HG03571 (cell line): ENCODE data around the gene TOMM20L.
"Not testable (repeated sequence)": the region's sequence is repeated elsewhere in the genome, so short reads cannot be mapped to it uniquely, and the experiment has no call there.

Experiments
- ATAC-seq: cut with Tn5 transposase; IDR thresholded peaks from one replicate; pipeline ENCODE4 v1.9.1; 2021; ENCODE audit not compliant: unreplicated experiment

TOMM20L gene

DNA sequence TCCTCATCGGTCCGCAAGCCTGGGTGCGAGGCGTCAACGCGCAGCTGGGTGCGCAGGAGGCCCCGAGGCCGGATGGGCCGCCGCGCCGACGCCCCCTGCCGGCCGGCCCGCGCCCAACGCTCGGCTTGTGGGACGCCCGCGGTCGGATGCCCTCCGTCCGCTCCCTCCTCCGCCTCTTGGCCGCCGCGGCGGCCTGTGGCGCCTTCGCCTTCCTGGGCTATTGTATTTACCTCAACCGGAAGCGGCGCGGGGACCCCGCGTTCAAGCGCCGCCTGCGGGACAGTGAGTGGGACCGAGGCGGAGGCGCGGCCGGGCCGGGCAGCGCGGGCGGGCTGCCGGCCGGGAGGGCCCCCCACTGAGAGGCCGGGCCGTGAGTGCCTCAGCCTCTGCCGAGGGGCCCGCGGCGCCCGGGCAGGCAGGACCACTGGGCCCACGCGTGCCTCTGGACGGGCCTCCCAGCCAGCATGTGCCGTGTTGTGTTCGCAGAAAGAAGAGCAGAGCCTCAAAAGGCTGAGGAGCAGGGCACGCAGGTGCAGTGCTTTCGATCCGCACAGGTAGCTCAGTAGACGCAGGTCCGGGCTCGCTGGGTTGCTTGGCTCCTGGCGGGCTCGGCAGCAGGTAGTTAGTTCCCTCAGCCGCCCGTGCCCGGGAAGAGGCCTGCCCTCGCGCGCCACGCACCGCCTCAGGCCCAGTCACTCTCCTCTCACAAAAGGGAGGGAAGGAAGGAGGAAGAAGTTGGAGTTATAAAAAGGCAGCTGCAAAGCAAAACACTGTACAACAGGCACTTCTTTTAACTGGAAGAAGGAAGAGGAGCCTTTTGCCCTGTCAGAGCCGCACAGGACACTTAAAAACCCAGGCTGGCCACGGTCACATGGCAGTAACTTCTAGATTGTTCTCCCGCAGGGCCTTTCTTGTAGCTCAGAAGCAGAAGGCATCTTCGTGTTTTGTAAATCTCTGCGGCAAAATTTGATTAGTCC, at the start of gene TOMM20L:
Gene TOMM20L (plus strand): TSS at position 119 of the 977 bp plus-strand sequence. CDS start 28 bp downstream, at position 147.
- peak; percentile 95 for ATAC-seq

DNA sequence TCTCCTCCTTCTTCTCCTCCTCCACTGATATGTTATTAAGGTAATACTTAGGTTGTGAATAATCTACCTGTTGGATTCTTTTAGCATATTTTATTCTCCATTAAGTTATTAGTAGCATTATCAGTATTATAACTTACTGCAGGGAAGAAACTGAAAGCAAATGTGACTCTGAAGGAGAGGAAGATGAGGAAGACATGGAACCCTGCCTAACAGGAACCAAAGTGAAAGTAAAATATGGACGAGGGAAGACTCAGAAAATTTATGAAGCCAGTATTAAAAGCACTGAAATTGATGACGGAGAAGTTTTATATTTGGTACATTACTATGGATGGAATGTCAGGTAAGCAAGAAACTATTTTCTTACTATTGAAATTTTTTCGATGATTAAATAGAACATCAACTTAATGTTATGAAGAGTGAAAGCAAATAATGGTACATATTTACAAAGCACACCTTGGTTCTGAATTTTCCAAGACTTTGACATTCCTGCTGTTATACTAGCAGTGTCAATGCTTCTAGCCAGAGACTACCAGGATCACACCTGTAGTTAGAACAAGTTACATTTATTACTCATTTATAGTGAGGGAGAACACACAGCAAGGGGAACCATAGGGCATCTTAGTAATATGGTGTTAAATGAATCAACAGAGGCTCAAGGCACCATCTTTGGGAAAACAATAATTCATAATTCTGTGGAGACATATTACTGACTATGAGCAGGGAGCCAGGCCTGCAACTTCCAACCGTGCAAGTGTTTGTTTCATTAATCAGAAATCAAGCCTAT, 42.0 kb upstream of the TOMM20L start:
- no peak for ATAC-seq

DNA sequence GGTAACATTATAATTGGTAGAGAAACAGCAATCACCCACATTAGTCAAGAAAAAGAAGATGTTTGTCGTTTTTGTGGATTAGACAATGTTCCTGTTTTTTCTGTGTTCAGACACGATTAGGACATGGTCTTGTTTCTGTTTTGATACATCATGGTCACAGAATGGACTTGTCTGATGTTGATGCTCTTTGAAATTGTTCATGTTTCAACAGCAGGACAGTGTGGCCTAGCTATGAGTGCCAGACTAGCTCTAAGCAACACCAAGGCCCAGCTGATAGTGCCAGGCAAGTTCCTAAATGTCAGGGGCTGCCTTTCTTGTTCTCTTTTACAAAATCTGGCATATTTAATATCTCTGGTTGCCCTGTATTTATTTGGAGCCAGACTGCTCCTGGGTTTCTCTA, 40.9 kb upstream of the TOMM20L start:
- no peak for ATAC-seq

DNA sequence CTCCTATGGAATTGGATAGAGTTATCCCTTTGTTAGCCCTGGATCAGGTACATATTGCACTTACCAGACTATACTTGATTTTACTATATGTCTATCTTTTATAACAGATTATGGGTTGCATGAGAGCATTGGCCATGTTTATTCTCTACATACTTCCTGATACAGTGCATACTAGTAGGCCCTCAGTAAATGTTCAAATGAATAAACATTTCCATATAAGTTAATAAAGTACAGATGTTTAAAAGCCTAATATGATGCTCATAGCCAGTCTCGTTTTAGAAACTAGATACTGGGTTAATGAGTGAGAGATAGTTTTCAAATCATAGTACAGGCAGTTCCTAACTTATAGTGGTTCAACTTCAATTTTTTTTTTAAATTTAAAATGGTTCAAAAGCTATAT, 39.5 kb upstream of the TOMM20L start:
- no peak for ATAC-seq

DNA sequence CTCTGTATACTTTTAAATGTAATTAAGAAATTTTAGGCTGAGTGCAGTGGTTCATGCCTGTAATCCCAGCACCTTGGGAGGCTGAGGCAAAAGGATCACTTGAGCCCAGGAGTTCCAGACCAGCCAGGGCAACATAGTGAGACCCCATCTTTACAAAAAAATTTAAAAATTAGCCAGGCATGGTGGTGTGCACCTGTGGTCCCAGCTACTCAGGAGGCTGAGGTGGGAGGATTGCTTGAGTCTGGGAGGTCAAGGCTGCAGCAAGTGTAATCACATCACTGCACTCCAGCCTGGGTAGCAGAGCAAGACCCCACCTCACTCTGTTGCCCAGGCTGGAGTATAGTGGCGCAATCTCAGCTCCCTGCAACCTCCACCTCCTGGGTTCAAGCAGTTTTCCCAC, 33.5 kb upstream of the TOMM20L start:
- ATAC-seq = not testable (repeated sequence)

DNA sequence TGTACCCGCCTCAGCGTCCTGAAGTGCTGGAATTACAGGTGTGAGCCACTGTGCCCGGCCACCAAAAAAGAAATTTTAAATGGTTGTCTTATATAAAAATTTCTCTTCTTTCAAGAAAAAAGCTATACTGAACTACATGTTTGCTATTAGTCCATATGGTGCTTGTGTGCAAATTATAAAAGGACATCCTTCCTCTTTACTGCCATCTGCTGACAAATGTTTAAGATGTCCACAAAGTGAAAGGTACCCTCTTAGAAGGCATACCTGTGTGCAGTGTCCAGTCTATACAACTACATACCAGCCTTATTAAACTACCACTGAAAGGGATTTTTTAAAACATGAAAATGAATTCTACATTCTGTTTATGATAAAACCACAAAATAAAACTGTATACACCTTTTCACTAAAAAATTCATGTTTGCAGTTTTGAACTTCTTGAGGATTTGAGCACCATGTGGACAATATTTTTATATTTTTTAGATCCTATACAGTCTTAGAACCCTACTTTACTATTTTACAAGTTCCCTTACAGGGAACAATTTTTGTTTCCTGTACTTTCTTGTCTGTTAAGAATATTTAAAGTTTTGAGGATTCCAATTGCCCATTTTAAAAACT, 32.8 kb upstream of the TOMM20L start:
- no peak for ATAC-seq

DNA sequence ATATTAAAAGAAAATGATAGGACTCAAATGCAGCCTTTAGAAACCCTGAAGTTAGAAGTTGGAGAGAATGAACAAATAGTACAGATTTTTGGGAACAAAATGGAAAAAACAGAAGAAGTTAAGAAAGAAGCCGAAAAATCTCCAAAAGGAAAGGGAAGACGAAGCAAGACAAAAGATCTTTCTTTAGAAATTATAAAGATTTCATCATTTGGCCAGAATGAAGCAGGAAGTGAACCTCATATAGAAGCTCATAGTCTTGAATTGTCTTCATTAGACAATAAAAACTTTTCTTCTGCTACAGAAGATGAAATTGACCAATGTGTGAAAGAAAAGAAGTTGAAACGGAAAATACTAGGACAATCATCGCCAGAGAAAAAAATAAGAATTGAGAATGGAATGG, 31.4 kb upstream of the TOMM20L start:
- no peak for ATAC-seq

DNA sequence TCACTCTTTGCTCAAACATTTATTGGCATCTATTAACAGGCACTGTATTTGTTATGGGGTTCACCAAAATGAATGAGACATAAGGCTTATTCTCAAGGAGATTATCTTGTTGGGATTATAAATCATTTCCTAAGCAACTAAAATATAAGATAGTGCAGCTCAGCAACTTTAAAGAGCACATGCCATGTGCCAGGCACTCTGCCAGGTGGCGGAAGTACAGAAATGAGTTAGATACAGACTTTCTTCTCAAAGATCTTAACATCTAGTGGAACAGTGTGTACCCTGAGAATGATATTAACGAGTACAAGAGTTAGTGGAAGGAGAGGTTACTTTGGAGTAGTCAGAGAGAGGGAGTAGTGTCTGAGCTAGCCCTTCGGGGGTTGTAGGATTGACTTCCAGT, 28.4 kb upstream of the TOMM20L start:
- ATAC-seq = no peak

DNA sequence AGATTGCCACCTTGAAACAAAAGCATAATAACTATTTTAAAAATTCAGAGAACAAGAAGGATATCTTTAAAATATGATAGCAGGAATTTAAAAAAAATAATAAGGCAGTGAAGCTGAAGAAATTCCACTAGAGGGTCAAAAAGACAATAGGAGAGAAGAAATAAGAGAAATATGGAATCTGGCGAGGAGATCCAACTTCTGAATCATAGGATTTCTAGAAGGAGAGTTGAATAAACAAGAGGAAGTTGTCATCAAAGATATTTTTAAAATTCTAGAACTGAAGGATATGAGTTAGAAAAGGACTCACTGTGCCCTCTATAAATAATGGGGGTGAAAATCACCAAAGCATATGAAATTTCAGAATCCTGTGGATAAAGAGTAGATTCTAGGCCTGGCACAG, 26.8 kb upstream of the TOMM20L start:
- ATAC-seq = no peak

DNA sequence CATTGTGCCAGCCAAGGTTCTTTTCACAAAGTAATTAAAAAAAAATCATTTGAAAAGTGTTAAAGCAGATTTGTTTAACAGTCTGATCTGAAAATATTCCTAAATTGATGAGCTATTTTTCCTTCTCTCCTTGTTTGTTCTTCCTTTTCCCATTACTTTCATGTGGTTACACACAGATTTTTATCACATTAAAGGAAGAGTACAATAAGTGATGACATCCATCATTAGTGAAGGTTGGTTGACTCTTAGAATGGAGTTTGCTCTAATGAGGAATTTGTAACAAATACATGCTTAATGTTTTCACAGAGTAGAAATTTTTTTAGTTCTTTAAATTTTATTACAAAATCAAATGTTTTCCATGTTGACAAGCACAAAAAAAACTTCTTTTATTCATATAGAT, 18.9 kb upstream of the TOMM20L start:
- no peak for ATAC-seq

DNA sequence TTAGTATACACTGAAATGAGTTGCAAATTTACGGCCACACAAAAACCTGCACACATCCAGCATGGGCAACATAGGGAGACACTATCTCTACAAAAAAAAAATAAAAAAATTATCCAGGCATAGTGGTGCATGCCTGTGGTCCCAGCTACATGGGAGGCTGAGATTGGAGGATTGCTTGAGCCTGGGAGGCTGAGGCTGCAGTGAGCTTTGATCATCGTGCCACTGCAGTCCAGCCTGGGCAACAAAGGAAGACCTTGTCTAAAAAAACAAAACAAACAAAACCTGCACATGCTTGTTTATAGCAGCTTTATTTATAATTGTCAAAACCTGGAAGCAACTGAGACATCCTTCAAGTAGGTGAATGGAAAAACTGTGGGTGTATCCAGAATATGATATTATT, 4.9 kb upstream of the TOMM20L start:
- ATAC-seq = no peak

DNA sequence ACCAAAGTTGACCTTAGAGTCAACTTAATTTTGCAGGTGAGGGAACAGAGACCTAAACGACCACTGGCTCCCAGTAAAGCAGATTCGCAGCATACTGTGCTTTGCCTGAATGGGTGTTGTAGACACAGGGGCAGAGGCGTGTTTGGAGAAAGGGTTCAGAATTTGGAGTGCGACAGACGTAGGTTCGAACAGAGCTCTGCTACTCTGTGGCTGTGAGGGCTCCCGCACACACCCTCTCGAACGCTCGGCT, 243 bp upstream of the TOMM20L start:
- ATAC-seq = no peak

DNA sequence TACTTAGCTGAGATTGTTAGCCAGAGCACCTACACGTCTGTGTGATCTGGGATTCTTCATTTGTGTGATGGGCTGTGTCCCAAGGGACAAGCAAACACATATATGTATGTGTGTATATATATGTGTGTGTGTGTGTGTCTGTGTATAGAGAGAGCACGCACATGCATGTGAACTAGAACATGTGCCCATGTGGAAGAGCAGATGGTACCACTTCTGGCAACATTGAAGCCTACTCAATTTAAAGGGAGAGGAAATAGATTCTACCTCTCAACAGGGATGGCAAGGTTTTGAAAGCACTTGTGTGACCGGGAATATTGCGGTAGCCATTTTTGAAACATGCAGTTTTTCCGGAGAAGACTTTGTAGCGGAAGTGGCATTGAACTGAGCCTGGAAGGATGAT, 1.4 kb downstream of the TOMM20L start:
- no peak for ATAC-seq

DNA sequence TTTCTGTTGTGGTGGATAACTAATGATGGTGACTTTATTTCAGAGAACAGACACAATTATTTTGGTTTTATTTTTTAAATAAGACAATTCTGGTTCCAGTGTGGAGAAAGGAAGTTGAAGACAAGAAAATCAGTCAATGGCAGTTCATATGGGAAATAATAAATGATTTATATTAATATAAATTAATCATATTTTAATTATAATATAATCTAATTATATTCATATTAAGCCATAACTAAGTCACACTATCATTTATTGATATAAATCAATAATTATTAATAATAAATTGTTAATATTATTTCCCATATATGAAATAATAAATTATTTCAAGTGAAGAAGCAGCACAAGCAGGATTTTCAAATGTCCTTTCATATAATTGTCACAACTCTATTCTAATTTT, 2.8 kb downstream of the TOMM20L start:
- ATAC-seq = no peak

DNA sequence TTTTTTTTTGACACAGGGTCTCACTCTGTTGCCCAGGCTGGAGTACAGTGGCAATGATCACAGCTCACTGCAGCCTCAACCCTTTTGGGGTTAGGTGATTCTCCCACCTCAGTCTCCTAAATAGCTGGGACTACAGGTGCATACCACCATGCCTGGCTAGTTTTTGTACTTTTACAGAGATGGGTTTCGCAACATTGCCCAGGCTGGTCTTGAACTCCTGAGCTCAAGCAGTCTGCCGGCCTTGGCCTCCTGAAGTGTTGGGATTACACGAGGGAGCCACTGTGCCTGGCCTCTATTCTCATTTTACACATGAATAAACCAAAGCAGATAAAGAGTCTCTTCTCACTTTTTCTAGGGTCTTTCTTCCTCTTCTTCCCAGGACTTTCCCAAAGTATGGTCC, 3.2 kb downstream of the TOMM20L start:
- ATAC-seq = no peak

DNA sequence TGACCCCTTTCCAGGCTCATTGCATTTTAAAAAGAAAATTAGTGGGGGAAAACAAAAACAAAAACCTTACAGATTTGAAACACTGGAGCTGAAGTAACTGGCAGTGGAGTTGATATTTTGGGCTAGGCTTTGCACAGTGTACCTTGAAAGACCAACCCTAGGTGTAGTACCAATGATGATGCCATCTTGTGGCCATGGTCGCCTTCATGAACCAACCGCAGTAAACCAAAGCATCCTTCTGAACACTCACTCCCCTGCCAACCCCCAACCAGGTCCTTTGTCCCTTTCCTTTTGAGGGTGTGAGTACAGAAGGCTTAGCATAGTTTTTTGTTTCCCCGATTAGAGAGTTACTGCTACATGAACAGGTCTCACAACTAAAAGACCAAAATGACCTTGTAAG, 5.9 kb downstream of the TOMM20L start:
- no peak for ATAC-seq

DNA sequence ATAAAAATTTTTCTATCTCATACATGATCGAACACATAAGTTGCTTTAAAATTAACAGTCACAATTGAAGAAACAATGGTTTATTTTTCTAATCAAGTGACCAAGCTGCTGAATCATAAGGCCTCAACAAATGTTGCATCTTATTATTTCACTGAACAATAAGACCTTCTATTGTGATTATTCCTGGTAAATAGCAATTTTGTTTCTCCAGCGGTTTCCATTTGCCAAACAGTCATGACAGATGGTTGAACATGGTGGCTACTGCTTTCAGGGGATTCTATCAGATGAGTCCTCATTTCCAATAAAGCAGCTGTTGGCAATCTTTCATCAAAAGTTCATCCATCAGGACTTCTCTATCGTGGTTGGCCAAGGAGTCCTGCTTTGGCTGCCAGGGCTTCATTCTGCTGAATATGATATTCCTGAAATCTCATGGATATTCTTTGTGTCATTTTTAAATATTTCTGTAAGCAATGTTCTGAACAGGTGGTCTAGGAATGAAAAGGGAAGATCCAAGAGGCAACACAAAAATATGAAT, 13.0 kb downstream of the TOMM20L start:
- ATAC-seq = no peak

DNA sequence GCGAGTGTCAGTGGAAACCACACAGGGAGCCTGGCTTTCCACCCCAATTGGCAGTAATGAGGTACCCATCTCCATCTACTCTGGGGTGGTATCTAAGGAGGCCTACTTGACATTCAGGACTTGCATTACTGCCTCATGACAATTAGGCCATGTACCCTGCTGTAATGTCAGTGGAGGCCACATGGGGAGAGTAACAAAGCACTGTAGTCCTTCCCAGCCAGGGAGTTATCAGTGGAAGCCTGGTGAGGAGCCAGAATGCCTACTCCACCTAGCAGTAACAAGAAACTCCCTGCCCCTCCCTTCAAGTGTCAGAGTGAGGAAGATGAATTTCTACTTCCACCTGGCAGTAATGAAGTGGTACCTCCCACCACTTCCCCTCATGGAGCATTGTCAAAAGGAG, 19.1 kb downstream of the TOMM20L start:
- ATAC-seq = no peak

DNA sequence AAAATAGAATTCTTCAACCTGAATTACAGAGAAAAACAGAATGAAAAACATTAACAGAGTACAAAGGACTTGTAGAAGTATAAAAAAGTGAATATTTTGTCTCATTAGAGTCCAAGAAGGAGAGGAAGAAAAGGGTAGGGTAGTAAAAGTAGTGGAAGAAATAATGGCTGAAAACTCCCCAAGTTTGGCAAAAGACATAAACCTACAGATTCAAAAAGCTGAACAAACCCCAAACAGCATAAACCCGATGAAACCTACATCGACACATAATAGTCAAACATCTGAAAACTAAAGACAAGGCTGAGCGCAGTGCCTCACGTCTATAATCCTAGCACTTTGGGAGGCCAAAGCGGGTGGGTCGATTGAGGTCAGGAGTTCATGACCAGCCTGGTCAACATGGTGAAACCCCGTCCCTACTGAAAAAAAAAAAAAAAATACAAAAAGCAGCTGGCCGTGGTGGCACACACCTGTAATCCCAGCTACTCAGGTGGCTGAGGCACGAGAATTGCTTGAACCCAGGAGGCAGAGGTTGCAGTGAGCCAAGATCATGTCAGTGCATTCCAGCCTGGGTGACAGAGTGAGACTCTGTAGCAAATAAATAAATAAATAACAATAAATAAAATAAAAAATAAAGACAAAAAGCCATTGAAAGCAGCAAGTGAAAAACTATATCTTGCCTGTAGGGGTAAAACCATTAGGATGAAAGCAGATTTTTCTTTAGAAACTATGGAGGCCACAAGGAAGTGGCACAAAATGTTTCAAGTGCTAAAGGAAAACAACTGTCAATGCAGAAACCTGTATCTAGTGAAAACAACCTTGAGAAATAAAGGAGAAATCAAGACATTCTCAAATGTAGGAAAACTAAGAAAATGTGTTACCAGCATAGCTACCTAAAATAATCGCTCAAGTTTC, 20.2 kb downstream of the TOMM20L start:
- ATAC-seq = no peak

DNA sequence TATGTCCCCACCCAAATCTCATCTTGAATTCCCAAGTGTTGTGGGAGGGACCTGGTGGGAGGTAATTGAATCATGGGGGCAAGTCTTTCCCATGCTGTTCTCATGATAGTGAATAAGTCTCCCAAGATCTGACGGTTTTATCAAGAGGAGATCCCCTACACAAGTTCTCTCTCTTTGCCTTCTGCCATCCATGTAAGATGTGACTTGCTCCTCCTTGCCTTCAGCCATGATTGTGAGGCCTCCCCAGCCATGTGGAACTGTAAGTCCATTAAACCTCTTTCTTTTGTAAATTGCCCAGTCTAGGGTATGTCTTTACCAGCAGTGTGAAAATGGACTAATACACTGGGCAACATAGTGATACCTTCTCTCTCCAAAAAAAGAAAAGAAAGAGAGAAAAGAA, 21.2 kb downstream of the TOMM20L start:
- not testable (repeated sequence) for ATAC-seq
